Measurements from ENCODE around the gene PTPRZ1.

The PTPRZ1 gene

GRCh38 chr7:122038134-122038533, 165.2 kb downstream of the PTPRZ1 start:
- H3K4me3 ChIP-seq (replicated peaks; ENCODE audit: insufficient read depth, low read length), result no peak overlapping the region
- no peak overlapping the region for H3K27ac ChIP-seq (replicated peaks)
- TF ChIP-seq GABPA (IDR thresholded peaks at IDR 0.05; ENCODE audit: low read depth) (no peak), SPI1 (IDR thresholded peaks at IDR 0.05; ENCODE audit: borderline replicate concordance, low read depth) (no peak), REST (IDR thresholded peaks at IDR 0.05; ENCODE audit: insufficient replicate concordance, low read depth) (no peak), CTCF (IDR thresholded peaks at IDR 0.05; ENCODE audit: insufficient read depth, low read length) (no peak), POLR2AphosphoS5 (IDR thresholded peaks at IDR 0.05; ENCODE audit: low read depth) (no peak)
- H3K27me3 ChIP-seq (ENCODE audit: insufficient read depth, poor library complexity, severe bottlenecking), result no peaks in the 10 kb centered on the region
- no peak for DNase-seq (ENCODE audit: low read depth in 1 of 2, low spot score in 1 of 2)

DNA sequence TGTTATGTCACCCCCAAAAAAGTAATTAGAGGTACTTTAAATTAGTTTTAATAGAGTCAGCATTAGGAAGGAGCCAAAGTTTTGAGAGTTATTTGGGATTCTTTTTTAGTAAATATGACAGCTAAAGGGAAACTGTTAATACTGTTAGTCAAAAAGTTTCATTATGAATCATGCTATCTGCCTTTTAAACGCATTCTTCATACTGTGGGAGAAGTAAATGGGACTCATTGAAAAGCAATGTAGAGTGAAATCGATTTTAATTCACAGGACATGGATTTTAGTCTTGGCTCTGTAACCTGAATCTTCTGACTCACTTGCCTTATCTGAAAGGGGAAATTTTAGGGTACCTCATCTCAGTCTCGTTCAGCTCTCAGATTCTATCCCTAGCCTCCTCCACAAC, 165.9 kb downstream of the PTPRZ1 start:
- no peak overlapping the region for H3K27ac ChIP-seq (replicated peaks)
- no peaks in the 10 kb centered on the region for H3K27me3 ChIP-seq (ENCODE audit: insufficient read depth, poor library complexity, severe bottlenecking)
- no peak for TF ChIP-seq GABPA (IDR thresholded peaks at IDR 0.05; ENCODE audit: low read depth)
- no peak for TF ChIP-seq POLR2AphosphoS5 (IDR thresholded peaks at IDR 0.05; ENCODE audit: low read depth)
- TF ChIP-seq CTCF (IDR thresholded peaks at IDR 0.05; ENCODE audit: insufficient read depth, low read length), result no peak
- TF ChIP-seq REST (IDR thresholded peaks at IDR 0.05; ENCODE audit: insufficient replicate concordance, low read depth), result no peak
- no peak for TF ChIP-seq SPI1 (IDR thresholded peaks at IDR 0.05; ENCODE audit: borderline replicate concordance, low read depth)
- H3K4me3 ChIP-seq (replicated peaks; ENCODE audit: insufficient read depth, low read length), result no peak overlapping the region
- no peak for DNase-seq (ENCODE audit: low read depth in 1 of 2, low spot score in 1 of 2)

DNA sequence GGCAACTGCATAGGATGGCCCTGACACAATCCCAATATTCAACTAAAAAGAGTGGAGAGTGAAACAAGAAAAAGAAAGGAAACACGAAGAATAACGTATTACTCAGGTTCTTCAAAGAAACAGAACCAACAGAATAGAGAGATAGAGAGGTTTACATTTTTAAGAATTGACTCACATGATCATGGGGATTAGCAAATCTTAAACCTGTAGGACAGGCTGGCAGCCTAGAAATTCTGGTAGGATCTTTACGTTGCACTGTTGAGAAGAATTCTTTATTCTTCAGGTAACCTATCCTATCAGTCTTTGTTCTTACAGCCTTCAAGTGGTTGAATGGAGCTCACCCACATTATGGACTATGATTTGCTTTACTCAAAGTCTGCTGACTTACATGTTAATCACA, 167.2 kb downstream of the PTPRZ1 start:
- Histone ChIP-seq H3K27me3 (ENCODE audit: insufficient read depth, poor library complexity, severe bottlenecking) (no peaks in the 10 kb centered on the region), H3K27ac (replicated peaks) (no peak overlapping the region), H3K4me3 (replicated peaks; ENCODE audit: insufficient read depth, low read length) (no peak overlapping the region)
- TF ChIP-seq POLR2AphosphoS5 (IDR thresholded peaks at IDR 0.05; ENCODE audit: low read depth) (no peak), GABPA (IDR thresholded peaks at IDR 0.05; ENCODE audit: low read depth) (no peak), SPI1 (IDR thresholded peaks at IDR 0.05; ENCODE audit: borderline replicate concordance, low read depth) (no peak), REST (IDR thresholded peaks at IDR 0.05; ENCODE audit: insufficient replicate concordance, low read depth) (no peak), CTCF (IDR thresholded peaks at IDR 0.05; ENCODE audit: insufficient read depth, low read length) (no peak)
- DNase-seq (ENCODE audit: low read depth in 1 of 2, low spot score in 1 of 2), result no peak

Data from HL-60 (cell line).